HL-60 (cell line): ENCODE results near the gene TAF4B.

Experiments used
- CTCF ChIP-seq: IDR thresholded peaks from one replicate; pipeline ENCODE4 v1.5.1; 2011; ENCODE audit warnings: low read length, control low read depth, inconsistent platforms; ENCODE audit not compliant: insufficient read depth
- POLR2AphosphoS5 ChIP-seq: IDR thresholded peaks from 2 replicates; pipeline ENCODE4 v1.6.1; 2012; ENCODE audit warnings: low read depth

GRCh38 chr18:26309281-26309680, 83.0 kb downstream of the TAF4B start:
- TF ChIP-seq CTCF (no peak), POLR2AphosphoS5 (no peak)
